NCI-H128 (cell line): ENCODE results near the gene PHGDH.
"Not testable (repeated sequence)": the region's sequence is repeated elsewhere in the genome, so short reads cannot be mapped to it uniquely, and the experiment has no call there.

Source experiments
- DNase-seq: peaks from one replicate; lab custom pipeline; 2025; ENCODE audit not compliant: unreplicated experiment; lab: John Stamatoyannopoulos, UW

PHGDH gene

GRCh38 chr1:119711804-119712341, at the start of gene PHGDH:
TSS of gene PHGDH (plus strand) at chr1:119711934. CDS start at chr1:119712023, 89 bp downstream.
- DNase-seq = peak; percentile 58

GRCh38 chr1:119662034-119662437, 49.7 kb upstream of the PHGDH start:
- no peak for DNase-seq

- DNase-seq = no peak
These were observed 47.7 kb upstream of the PHGDH start for GRCh38 chr1:119664067-119664466.

DNA sequence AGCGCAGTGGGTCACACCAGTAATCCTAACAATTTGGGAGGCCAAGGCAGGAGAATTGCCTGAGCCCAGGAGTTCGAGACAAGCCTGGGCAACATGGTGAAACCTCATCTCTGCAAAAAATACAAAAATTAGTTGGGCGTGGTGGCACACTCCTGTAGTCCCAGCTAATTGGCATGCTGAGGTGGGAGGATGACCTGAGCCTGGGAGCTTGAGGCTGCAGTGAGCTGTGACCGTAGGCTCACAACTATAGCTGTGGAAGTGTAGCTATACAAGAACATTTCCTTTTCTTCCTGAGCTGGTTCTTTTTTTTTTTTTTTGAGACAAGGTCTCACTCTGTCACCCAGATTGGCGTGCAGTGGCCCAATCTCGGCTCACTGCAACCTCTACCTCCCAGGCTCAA, 44.6 kb upstream of the PHGDH start:
- no peak for DNase-seq

GRCh38 chr1:119670898-119671297, 40.8 kb upstream of the PHGDH start:
- DNase-seq = no peak

DNA sequence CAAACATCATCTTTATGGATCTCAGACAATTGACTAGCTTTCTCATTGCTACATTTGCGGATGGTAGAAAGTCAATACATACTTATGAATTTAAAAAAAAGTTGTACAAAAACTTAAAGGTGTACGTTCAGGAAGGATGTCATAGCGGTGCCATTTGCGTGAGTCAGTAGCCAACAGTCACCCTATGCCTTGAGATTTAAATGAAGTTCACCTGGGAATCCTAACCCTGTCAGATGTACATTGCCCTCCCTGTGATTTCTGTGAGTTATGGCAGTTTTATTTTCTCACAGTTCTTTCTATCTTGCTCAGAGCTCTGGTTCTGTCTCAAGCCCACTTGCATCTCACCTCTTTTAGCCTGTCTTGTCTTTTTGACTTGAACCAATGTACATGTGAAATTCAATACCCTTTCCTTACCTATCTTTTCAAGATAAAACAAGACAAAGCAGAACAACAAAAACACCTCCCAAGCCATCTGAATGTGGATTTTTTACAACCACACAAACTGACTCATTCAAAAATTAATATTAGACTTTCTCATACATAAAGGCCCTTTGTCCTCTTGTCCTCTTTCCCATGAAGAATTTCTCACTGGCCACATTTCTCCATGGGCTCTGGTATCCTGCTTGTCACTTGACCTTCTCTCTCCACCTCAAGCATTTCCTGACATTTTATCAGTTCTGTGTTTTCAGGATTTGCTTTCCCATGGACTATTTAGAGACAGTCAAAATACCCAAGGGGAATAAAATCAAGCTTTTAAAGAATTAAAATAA, 38.4 kb upstream of the PHGDH start:
- DNase-seq = no peak

DNA sequence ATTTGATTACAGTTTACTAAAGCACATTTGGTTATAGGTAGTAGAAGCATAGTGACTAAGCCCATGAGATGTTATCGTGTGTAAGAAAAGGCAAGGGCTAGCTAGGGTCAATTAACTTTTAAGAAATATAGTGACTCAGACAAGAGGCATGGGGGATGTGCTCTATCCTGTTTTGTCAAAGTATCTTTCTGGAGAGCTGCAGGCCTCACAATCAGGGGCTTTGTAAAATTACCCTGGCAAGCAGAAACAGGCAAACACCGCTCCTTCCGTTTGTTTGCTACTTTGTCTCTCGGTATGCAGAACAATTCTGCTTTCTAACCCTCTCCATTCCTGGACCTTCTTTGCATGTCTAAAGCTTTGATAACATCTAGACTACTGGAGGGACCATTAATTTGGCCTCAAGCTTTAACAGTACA, 37.6 kb upstream of the PHGDH start:
- DNase-seq = no peak

- no peak for DNase-seq
These were observed 36.9 kb upstream of the PHGDH start for GRCh38 chr1:119674835-119675289.

- peak; percentile 19 for DNase-seq
These were observed 36.1 kb upstream of the PHGDH start for GRCh38 chr1:119675349-119676345.

GRCh38 chr1:119676571-119677206, 35.0 kb upstream of the PHGDH start:
- no peak for DNase-seq

- no peak for DNase-seq
These were observed 32.5 kb upstream of the PHGDH start for GRCh38 chr1:119679223-119679622.

DNA sequence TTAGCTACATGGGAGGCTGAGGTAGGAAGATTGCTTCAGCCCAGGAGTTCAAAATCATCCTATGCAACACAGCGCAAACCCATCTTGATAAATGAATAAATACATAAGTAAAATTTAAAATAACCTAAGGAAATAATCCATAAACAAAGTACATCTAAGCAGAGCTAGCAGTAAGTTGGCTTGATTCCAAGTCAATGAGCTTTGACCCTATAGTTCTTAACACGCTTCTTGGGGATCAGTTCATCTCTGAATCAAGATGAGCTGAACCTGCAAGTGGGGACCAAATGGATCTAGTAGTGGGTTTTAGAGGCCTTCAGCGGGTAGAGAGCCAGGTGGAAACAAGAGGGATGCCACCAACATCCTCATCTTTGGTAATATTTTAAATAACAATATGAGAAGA, 31.5 kb upstream of the PHGDH start:
- DNase-seq = no peak

GRCh38 chr1:119680723-119681122, 31.0 kb upstream of the PHGDH start:
- DNase-seq = no peak

DNA sequence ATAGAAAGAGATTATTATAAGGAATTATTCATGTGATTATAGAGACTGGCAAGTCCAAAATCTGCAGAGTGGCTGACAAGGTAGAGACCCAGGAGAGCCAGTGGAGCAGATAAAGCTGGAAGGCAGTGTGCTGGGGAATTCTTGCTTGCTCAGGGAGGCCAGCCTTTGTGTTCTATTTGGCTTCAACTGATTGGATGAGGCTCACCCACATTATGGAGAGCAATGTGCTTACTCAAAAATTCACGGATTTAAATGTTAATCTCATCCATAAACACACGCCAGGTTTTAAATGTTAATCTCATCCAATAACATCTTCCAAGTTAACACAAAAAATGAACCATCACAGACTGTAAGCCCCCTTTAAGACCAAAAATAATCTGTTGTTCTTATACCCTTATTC, 30.2 kb upstream of the PHGDH start:
- DNase-seq = no peak

DNA sequence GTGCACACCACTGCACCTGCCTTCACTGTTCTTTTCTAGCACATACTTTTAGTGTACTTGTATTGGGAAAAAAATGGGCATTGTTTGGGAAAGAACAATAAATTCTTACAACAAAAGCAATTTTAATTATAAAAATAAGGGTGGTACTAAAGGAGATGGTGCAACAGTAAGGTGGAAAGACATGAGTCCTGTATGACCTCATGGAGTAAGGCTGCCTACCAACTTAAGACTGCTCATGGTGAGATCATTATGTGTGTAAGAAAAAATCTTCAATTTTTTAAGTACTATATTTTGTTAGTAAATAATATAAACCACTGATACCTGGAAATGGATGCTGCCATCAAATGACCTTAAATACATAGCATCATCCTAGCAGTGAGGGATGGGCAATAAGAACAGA, 29.6 kb upstream of the PHGDH start:
- no peak for DNase-seq

GRCh38 chr1:119683893-119684292, 27.8 kb upstream of the PHGDH start:
- no peak for DNase-seq

- no peak for DNase-seq
These were observed 25.1 kb upstream of the PHGDH start for GRCh38 chr1:119686661-119687060.

DNA sequence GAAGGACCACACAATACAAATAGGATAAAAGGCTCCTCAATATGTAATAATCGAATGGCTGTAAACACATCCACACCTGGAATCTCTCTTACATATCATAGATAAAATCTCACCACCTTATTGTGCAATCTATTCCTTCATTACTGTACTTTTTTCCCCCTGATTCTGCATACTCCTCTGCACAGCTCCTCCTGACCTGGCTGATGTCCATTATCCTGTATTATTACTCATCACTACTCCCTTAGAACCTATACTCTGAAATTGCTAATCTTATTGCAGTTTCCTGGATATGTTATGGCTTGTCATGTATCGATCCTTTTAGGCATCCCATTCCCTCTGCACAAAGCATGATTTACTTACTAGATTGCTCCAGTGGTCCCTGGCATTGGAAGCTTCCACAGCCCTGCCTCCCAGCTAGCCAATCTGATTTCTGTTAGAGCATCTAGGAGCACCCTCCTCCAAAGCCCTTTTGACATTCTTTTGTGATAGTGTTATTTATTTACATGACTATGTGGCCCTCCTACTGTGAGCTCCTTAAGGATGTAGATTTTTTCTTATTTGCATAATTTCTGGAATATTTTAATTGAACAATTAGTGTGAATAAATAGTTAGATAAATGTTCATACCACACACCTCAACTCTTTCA, 24.2 kb upstream of the PHGDH start:
- DNase-seq = no peak

DNA sequence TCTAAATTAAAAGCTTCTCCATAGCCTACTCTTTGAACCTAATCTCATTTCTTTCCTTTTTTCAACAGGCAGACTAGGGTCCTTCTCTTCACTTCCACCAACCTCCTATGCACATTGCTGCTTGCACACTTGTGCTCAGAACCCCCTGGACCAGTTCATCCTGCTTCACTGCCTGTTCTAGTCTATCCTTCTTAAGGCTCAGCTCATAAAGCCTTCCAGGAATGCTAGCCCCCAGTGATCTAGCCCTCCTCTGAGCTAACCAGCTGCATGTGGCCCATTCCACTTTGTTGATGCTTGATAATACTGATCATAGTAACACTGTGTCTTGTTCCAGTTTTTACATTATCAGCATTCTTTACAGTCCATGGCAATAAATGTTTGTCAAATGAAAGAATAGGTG, 22.9 kb upstream of the PHGDH start:
- DNase-seq = no peak

GRCh38 chr1:119689511-119689910, 22.2 kb upstream of the PHGDH start:
- no peak for DNase-seq

GRCh38 chr1:119696863-119697262, 14.9 kb upstream of the PHGDH start:
- not testable (repeated sequence) for DNase-seq
